ENCODE results near the gene CEP89.

The CEP89 gene

GRCh38 chr19:32930567-32930966 is 41.2 kb downstream of the CEP89 start:
- no peak for TF ChIP-seq CTCF (conservative IDR thresholded peaks at IDR 0.05)
- no peak overlapping the region for H3K27ac ChIP-seq

- no peak for TF ChIP-seq CTCF (conservative IDR thresholded peaks at IDR 0.05)
- H3K27ac ChIP-seq, result no peak overlapping the region
Observed at GRCh38 chr19:32928806-32929205, 43.0 kb downstream of the CEP89 start.

- no peak for TF ChIP-seq CTCF (conservative IDR thresholded peaks at IDR 0.05)
- peak overlapping the region; percentile 43 for H3K27ac ChIP-seq
Observed at GRCh38 chr19:32924200-32924599, 47.6 kb downstream of the CEP89 start.

- no peak for TF ChIP-seq CTCF (conservative IDR thresholded peaks at IDR 0.05)
- H3K27ac ChIP-seq, result no peak overlapping the region
Observed at GRCh38 chr19:32921624-32922023, 50.1 kb downstream of the CEP89 start.

- no peak overlapping the region for H3K27ac ChIP-seq
- no peak for TF ChIP-seq CTCF (conservative IDR thresholded peaks at IDR 0.05)
Observed at GRCh38 chr19:32919365-32919764, 52.4 kb downstream of the CEP89 start.

GRCh38 chr19:32917616-32917996 is 54.2 kb downstream of the CEP89 start:
- H3K27ac ChIP-seq, result no peak overlapping the region
- TF ChIP-seq CTCF (conservative IDR thresholded peaks at IDR 0.05), result no peak

- no peak overlapping the region for H3K27ac ChIP-seq
- no peak for TF ChIP-seq CTCF (conservative IDR thresholded peaks at IDR 0.05)
Observed at GRCh38 chr19:32916969-32917615, 54.7 kb downstream of the CEP89 start.

Measured in VCaP (cell line).